Keratinocyte (primary cell): ENCODE measurements around the gene STRBP.
"Not testable (repeated sequence)": the region's sequence is repeated elsewhere in the genome, so short reads cannot be mapped to it uniquely, and the experiment has no call there.

Experiments
- EZH2 ChIP-seq: IDR thresholded peaks from one replicate; pipeline ENCODE4 v1.6.1; 2012; ENCODE audit warnings: inconsistent platforms, mild to moderate bottlenecking, low read length, moderate library complexity
- TF ChIP-seq, protein P1 (sequence below), 3 experiments: IDR thresholded peaks in 1 of 3; conservative IDR thresholded peaks in 1 of 3; optimal IDR thresholded peaks in 1 of 3; 2 replicates in 2 of 3; 3 replicates in 1 of 3; pipeline versions ENCODE3 to v1.5.1; 2011; ENCODE audit warnings: low read length in 3 of 3, mild to moderate bottlenecking in 3 of 3, moderate library complexity in 2 of 3, control low read depth in 1 of 3, inconsistent platforms in 1 of 3; ENCODE audit not compliant: insufficient read depth in 2 of 3; ENCODE audit errors: extremely low read depth in 1 of 3

DNA sequence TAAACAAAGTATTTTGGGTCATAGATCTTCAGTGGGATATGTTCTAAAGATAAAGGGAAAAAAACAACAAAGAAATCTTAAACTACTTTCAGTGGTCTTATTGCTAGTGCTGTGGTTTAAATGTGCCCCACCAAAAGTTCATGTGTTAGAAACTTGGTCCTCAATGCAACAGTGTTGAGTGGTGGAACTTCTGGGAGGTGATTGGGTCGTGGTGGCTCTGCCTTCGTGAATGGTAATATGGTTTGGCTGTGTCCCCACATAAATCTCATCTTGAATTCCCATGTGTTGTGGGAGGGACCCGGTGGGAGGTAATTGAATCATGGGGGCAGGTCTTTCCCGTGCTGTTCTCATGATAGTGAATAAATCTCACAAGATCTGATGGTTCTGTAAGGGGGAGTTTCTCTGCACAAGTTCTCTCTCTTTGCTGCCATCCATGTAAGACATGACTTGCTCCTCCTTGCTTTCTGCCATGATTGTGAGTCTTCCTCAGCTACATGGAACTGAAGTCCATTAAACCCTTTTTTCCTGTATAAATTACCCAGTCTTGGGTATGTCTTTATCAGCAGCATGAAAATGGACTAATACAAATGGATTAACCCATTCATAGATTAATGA lies 10.6 kb upstream of the STRBP start:
- TF ChIP-seq EZH2, result not testable (repeated sequence)
- TF ChIP-seq, protein P1, sequence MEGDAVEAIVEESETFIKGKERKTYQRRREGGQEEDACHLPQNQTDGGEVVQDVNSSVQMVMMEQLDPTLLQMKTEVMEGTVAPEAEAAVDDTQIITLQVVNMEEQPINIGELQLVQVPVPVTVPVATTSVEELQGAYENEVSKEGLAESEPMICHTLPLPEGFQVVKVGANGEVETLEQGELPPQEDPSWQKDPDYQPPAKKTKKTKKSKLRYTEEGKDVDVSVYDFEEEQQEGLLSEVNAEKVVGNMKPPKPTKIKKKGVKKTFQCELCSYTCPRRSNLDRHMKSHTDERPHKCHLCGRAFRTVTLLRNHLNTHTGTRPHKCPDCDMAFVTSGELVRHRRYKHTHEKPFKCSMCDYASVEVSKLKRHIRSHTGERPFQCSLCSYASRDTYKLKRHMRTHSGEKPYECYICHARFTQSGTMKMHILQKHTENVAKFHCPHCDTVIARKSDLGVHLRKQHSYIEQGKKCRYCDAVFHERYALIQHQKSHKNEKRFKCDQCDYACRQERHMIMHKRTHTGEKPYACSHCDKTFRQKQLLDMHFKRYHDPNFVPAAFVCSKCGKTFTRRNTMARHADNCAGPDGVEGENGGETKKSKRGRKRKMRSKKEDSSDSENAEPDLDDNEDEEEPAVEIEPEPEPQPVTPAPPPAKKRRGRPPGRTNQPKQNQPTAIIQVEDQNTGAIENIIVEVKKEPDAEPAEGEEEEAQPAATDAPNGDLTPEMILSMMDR (optimal IDR thresholded peaks at IDR 0.05 in 1 of 3, IDR thresholded peaks at IDR 0.05 in 1 of 3, conservative IDR thresholded peaks at IDR 0.05 in 1 of 3; ENCODE audit: extremely low read depth in 1 of 3, insufficient read depth in 2 of 3, low read length in 3 of 3), result not testable (repeated sequence)
